GM18907 (cell line): Measurements from ENCODE around the gene GPS1.

Source experiments
- ATAC-seq: cut with Tn5 transposase; IDR thresholded peaks from one replicate; pipeline ENCODE4 v1.9.1; 2021; ENCODE audit warnings: mild to moderate bottlenecking, moderate library complexity; ENCODE audit not compliant: unreplicated experiment

GPS1 gene

DNA sequence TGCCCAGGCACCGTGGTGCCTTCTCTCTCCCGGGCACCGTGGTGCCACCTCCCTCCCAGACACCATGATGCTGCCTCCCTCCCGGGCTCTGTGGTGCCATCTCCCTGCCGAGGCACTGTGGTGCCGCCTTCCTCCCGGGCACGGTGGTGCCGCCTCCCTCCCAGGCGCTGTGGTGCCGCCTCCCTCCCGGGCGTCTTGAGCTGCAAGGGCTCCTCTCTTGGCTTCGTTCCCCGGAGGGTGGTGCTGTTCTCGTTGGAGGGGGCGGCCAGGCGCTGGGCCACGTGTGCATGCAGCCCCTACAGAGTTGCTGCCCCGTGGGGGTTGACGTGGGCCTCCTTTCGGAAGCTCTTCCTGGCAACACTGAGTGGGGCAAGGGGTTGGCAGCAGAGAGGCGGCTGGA lies 37.3 kb upstream of the GPS1 start:
- ATAC-seq, result no peak

GRCh38 chr17:82014971-82015310 lies 36.8 kb upstream of the GPS1 start:
- no peak for ATAC-seq

DNA sequence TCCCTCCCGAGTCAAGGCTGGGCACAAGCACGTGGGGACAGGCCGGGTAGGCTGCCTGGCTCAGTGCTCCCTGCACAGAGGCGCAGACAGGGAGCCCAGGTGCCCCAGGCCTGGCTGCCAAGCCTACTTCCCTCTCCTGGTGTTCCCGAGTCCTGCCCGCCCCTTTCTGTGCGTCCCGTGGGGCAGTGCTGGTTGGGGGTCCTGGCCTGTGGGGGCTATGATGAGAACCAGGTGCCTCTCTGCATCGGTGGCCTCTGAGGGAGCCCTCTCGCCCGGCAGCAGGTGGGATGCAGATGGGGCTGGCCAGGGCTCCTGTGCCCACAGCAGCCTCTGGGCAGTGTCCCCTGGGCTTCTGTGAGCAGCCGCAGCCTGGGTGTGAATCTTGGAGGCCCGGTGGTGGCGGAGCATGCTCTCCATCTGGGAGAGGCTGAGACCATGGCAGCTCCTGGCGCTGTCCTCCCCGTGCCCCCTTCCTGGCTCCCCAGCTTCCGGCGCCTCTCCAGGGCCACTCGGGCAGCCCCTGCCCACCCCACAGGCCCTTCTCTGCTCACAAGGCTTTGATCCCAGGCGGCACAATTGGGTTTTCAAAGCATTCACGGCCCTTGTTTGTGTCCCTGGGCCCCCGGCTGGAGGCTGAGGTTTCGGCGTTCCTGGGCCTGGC lies 36.3 kb upstream of the GPS1 start:
- ATAC-seq, result no peak

DNA sequence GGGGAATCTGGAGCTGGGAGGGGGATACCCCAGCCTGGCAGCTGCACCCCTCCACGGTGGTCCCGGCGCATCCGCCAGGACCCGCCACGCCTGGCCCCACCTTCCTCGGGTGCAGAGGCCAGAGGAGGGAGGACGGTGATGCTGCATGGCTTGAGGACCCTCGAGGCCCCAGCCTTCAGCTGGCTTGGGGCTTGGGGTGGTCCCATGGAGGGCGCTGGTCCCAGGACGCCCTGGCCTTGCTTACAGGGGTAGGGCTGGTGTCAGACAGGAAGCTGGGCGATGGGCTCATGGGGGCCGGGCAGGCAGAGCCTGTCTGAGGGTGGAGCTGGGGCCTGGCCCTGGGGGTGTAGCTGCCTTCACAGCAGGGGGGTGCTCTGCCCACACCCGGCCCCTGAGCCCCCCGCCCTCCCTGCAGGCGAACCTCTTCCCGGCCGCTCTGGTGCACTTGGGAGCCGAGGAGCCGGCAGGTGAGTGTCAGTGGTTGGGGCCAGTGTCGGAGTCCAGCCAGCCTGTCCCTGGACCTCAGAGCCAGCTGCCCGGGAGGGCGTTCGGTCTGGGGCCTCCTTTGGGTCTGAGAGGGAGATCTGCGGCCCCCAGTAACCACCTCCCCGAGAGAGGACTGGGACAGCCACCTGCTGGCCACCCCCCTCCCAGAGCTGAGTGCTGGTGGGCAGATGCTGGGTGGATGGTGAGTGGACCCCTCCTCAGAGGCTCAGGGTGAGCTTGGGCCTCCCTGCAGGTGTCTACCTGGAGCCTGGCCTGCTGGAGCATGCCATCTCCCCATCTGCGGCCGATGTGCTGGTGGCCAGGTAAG lies 35.4 kb upstream of the GPS1 start:
- ATAC-seq, result no peak

DNA sequence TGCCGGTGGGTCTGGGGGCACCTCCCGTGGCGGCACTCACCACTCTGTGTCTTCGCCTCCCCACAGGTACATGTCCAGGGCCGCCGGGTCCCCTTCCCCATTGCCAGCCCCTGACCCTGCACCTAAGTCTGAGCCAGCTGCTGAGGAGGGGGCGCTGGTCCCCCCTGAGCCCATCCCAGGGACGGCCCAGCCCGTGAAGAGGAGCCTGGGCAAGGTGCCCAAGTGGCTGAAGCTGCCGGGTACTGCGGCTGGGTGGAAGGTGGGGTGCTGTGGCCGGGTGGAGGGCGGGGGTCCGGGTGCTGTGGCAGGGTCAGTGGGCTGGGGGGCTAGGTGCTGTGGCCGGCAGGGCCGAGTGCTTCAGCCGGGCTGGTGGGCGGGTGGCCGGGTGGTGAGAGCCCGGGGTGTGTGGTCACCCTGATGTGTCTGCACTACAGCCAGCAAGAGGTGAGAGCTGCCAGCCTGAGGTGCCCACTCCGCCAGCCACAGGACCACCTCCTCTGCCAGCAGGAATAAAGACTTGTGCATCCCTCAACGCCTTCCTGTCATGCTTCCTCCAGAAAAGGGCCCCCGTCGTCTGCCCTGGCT lies 34.7 kb upstream of the GPS1 start:
- ATAC-seq, result no peak

- no peak for ATAC-seq
Measured at GRCh38 chr17:82017612-82018151, 34.0 kb upstream of the GPS1 start.

GRCh38 chr17:82018152-82018988 lies 33.3 kb upstream of the GPS1 start:
- ATAC-seq, result no peak

DNA sequence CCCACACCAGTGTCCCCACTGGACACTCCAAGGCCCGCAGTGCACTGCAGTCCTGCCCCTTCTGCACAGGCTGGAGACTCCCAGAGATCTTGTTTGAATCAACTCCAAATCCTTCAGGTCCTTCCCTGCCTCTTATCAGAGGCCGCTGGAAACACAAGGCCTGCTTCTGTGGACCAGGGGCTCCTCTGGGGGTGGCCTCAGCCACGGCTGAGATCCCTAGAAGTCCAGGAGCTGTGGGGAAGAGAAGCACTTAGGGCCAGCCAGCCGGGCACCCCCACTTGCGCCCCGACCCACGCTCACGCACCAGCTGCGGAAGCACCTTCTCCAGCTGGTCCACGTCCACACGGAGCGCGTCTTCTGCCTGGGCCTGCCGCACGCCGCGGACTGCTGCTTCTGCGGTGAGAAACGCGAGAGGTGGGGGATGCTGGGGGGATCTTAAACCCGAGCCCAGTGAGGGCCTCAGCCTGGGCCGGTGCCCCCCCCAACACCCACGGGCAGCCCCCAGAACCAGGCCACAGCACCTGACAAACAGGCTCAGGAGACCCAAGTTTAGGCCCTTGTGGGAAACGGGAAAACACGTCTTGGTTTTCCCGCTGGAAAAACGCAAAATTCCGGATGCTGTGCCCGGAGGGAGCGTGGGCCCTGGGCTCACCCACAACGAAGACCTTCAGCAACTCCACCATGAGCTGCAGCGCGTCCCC lies 32.6 kb upstream of the GPS1 start:
- no peak for ATAC-seq

- ATAC-seq, result no peak
Measured at GRCh38 chr17:82019690-82020571, 31.8 kb upstream of the GPS1 start.

DNA sequence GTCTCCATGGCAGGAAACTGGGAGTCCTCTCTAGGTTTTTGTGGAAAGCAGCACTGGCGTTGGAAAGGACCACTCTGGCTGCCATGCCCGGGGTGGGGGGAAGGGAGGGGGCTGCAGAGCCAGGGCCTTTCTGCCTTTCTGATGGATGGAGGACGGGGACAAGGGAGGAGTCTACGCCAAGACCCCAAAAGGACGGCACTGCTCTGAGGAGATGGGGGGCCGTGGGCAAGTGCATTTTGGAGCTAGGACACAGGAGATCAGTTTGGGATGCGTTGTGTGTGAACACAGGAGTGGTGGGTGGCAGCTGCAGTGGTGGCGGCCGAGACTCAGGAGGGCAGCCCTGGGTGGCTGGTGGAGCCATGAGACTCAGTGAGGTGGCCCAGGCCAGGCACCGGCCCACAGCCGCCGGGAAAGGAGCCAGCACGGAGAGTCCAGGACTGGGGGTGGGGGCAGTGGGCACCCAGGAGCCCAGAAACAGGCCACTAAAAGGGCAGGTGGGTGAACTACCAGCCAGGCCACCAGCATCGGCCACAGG lies 31.1 kb upstream of the GPS1 start:
- no peak for ATAC-seq

GRCh38 chr17:82021107-82021899 lies 30.4 kb upstream of the GPS1 start:
- ATAC-seq, result no peak

DNA sequence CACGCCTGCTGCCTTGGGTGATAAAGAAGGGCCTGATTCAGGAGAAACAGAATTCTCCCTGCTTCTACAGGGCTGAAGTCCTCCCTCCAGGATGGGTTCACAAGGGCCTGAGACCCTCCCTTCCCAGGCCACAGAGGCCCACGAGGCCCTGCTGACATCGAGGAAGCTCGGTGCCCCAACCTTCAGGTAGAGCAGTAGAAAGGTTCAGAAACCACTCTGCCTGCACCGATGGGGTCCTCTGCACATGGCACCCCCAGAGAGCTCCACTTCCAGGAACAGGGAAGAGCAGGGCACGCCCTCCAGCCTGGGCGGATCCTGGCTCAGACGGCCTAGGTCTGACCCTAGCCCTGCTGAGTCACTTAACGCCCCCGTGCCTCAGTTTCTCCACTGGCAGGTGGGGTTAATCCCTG lies 29.8 kb upstream of the GPS1 start:
- ATAC-seq, result no peak

DNA sequence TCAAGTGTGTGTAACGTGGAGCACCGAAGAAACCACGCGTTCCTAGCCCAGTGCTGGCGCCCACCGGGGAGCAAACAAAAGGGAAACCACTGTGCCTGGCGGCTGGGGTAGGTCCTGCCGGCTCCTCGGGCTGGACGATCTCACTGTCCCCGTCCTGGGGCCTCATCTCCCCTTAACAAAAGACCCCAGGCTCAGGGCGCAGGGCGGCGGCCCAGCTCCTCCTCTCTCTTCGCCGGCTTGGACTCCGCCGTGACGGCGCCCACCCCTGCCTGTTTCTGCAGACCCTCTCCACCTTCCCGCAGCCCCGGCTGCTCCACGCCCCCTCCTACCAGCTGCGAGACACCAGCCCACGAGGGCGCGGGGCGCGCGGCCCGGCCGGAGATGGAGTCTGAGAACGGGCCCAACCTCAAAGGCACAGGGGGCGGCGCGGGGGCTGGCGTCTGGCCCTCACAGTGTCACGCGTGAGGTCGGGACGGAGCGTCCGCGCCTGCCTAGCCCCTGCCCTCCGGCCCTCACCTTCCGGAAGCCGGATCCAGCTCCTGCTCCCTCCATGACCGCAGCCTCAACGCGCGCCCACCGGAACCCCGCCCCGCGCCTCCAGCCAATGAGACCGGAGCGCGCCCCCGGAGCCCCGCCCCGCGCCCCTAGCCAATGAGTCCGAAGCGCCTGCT lies 29.3 kb upstream of the GPS1 start, which contains the start of gene CENPX:
Gene CENPX (minus strand): TSS at position 569 of the 671 bp plus-strand sequence. CDS start 17 bp downstream, at position 552.
- no peak for ATAC-seq

DNA sequence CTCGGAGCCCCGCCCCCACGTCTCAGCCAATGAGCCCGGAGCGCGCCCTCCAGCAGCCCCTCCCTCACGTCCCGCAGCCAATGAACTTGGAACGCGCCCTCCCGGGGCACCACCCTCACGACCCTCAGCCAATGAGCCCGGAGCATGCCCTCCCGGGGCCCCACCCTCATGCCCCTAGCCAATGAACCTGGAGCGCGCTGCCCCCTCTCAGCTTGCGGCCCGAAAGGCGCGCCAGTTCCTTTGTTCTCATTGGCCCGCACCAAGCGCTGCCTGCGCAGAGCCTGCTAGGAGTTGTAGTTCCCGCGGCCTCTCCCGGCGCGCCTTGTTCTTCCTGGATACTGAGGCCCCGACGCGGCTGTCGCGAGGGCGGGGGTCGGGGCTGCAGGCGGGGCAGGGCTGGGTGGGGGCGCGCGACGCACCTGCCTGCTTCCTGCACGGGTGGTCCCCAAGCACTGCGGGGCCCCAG lies 28.7 kb upstream of the GPS1 start, which contains the start of gene LRRC45:
Gene LRRC45 (plus strand): TSS at position 325 of the 466 bp plus-strand sequence. CDS start 339 bp downstream, outside the sequence.
- peak; percentile 83 for ATAC-seq

DNA sequence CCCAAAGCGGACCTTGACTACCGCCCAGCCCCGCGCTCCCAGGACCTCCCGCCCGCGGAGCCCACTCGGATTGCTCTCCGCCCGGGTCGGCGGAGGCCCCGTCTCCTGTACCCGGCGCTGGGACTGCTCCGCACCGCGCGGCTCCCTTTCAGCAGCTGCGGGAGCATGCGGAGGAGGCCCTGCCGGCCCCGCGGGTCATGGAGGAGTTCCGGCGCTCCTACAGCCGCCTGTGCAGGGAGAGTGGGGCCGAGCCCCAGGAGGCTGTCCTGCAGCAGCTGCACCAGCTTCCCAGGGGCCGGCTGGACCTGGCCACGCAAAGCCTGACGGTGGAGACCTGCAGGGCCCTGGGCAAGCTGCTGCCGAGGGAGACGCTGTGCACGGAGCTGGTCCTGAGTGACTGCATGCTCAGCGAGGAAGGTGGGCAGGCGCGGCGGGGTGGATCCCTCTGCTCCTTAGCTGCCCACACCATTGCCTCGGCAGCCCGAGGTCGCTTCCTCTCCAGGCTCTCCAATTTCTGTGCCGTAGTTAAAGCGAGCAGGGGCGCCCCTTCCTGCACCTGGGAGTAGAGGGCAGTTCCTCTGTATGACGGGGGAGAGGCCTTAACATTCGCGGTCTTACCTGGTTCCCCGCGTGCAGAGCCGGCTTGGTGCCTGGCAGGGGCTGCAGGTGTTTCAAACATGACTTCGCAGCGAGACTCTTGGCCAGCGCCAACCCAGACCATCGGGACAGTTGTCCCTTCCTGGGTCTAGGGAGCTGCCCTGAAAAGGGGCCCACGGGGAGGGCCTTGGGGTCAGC lies 28.1 kb upstream of the GPS1 start:
- ATAC-seq, result peak; percentile 7

DNA sequence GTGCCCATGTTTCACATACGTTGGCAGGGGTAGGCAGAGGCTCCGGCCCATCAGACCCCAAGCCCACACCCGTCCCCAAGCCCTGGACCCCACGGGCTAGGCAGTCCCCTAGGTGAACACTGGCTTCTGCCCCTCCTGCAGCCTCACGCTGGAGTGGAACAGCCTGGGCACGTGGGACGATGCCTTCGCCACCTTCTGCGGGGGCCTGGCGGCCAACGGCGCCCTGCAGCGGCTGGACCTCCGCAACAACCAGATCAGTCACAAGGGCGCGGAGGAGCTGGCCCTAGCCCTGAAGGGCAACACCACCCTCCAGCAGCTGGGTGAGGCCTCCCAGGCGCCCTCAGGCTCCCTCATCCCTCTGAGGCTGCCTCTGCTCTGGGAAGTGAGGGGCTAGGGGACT lies 26.8 kb upstream of the GPS1 start:
- no peak for ATAC-seq
